Astrocyte of the cerebellum (primary cell): Measurements from ENCODE around the gene SLC17A7.

ENCODE experiments used
- DNase-seq: peaks from one replicate; pipeline ENCODE4 v3.0.0-alpha.2; 2011; ENCODE audit warnings: low read depth
- H3K4me3 ChIP-seq: 2 replicates; pipeline ENCODE4 v1.5.1; 2011; ENCODE audit warnings: mild to moderate bottlenecking, low read depth, low read length, moderate library complexity
- CTCF ChIP-seq: IDR thresholded peaks from 2 replicates; pipeline ENCODE4 v1.5.1; 2012; ENCODE audit warnings: low read length, low read depth, moderate library complexity, mild to moderate bottlenecking; ENCODE audit errors: missing control alignments
- in situ Hi-C: cut with HindIII; loops from 2 replicates; pipeline ENCODE4 v1.10.0; 2017; ENCODE audit warnings: low sequenced_read_pairs

Gene SLC17A7

GRCh38 chr19:49391581-49392399, 49.5 kb downstream of the SLC17A7 start:
- H3K4me3 ChIP-seq, result no peak overlapping the region
- in situ Hi-C loops, result no loop called here
- peak; percentile 35 for DNase-seq
- peak; percentile 79 for TF ChIP-seq CTCF

GRCh38 chr19:49390929-49391359, 50.4 kb downstream of the SLC17A7 start:
- in situ Hi-C loops, result no loop called here
- no peak for DNase-seq
- no peak overlapping the region for H3K4me3 ChIP-seq
- TF ChIP-seq CTCF, result no peak

GRCh38 chr19:49390131-49390928, 51.0 kb downstream of the SLC17A7 start:
- in situ Hi-C loops, result no loop called here
- DNase-seq, result no peak
- TF ChIP-seq CTCF, result no peak
- no peak overlapping the region for H3K4me3 ChIP-seq

GRCh38 chr19:49389406-49389805, 51.9 kb downstream of the SLC17A7 start:
- no peak for TF ChIP-seq CTCF
- no peak for DNase-seq
- H3K4me3 ChIP-seq, result no peak overlapping the region
- in situ Hi-C loops, result no loop called here

GRCh38 chr19:49387936-49388372, 53.4 kb downstream of the SLC17A7 start, which contains the start of gene KASH5:
Gene KASH5, plus strand, starts transcription at chr19:49388249. Its CDS starts 2,635 bp downstream, at chr19:49390884.
- in situ Hi-C loops, result no loop called here
- no peak for TF ChIP-seq CTCF
- no peak for DNase-seq
- no peak within 1 kb of the TSS for H3K4me3 ChIP-seq

- in situ Hi-C loops, result loop anchor here (5.0 kb wide), 1 partner anchor 44 kb away; the partner anchor contains the start of gene GFY
Measured at GRCh38 chr19:49383599-49383998, 57.7 kb downstream of the SLC17A7 start.

More at GRCh38 chr19:49383599-49383998, 57.7 kb downstream of the SLC17A7 start:
- H3K4me3 ChIP-seq, result no peak overlapping the region
- TF ChIP-seq CTCF, result no peak
- no peak for DNase-seq
